Muscle of arm (tissue), 12 donors: Measurements from ENCODE around the gene SHISA2. TPM values are rescaled to one million over a fixed set of nuclear protein-coding genes. Genes with fewer than 3 reads are reported as not detected.

Experiments
- DNase-seq: peaks from one replicate; pipeline ENCODE4 v3.0.0-alpha.2; 2013
- polyA plus RNA-seq, 12 donors: library from polyadenylated mRNA; unstranded; fragments of 120-200 nt; gene quantifications; one replicate each; pipeline ENCODE4 v1.2.1, GENCODE V29; 2013; ENCODE audit not compliant: insufficient read length in 12 of 12

The SHISA2 gene
- polyA plus RNA-seq, 12 donors: 19.5 to 98.7 (median 50.0) TPM; not detected in 1

GRCh38 chr13:26052337-26052736 is 521 bp upstream of the SHISA2 start:
- no peak for DNase-seq

GRCh38 chr13:26051231-26051656 is 572 bp downstream of the SHISA2 start:
- DNase-seq: no peak

GRCh38 chr13:26050568-26051230 is 1.1 kb downstream of the SHISA2 start:
- DNase-seq: no peak

- no peak for DNase-seq
Observed at GRCh38 chr13:26048741-26049140, 3.1 kb downstream of the SHISA2 start.

- DNase-seq: no peak
Observed at GRCh38 chr13:26047040-26047439, 4.8 kb downstream of the SHISA2 start.

GRCh38 chr13:26046639-26047038 is 5.2 kb downstream of the SHISA2 start:
- DNase-seq: no peak

GRCh38 chr13:26045142-26045541 is 6.7 kb downstream of the SHISA2 start:
- DNase-seq: no peak

- no peak for DNase-seq
Observed at GRCh38 chr13:26042785-26043184, 9.0 kb downstream of the SHISA2 start.

GRCh38 chr13:26041444-26041843 is 10.4 kb downstream of the SHISA2 start:
- no peak for DNase-seq

- DNase-seq: no peak
Observed at GRCh38 chr13:26038931-26039475, 12.8 kb downstream of the SHISA2 start.

GRCh38 chr13:26037302-26037701 is 14.5 kb downstream of the SHISA2 start:
- no peak for DNase-seq

- no peak for DNase-seq
Observed at GRCh38 chr13:26036383-26036782, 15.4 kb downstream of the SHISA2 start.

GRCh38 chr13:26034018-26034417 is 17.8 kb downstream of the SHISA2 start:
- no peak for DNase-seq

GRCh38 chr13:26030331-26030730 is 21.5 kb downstream of the SHISA2 start:
- no peak for DNase-seq

- DNase-seq: no peak
Observed at GRCh38 chr13:26029581-26030136, 22.2 kb downstream of the SHISA2 start.

GRCh38 chr13:26026211-26026610 is 25.6 kb downstream of the SHISA2 start:
- no peak for DNase-seq

- DNase-seq: no peak
Observed at GRCh38 chr13:26025771-26026170, 26.0 kb downstream of the SHISA2 start.

GRCh38 chr13:26025196-26025595 is 26.6 kb downstream of the SHISA2 start:
- DNase-seq: no peak

GRCh38 chr13:26024558-26024957 is 27.3 kb downstream of the SHISA2 start:
- no peak for DNase-seq

GRCh38 chr13:26022538-26023292 is 29.1 kb downstream of the SHISA2 start:
- DNase-seq: no peak

- no peak for DNase-seq
Observed at GRCh38 chr13:26021956-26022355, 29.9 kb downstream of the SHISA2 start.

GRCh38 chr13:26021516-26021915 is 30.3 kb downstream of the SHISA2 start:
- no peak for DNase-seq

GRCh38 chr13:26020891-26021290 is 30.9 kb downstream of the SHISA2 start:
- DNase-seq: no peak
